ENCODE measurements around the gene OPCML.

- TF ChIP-seq, protein P1, sequence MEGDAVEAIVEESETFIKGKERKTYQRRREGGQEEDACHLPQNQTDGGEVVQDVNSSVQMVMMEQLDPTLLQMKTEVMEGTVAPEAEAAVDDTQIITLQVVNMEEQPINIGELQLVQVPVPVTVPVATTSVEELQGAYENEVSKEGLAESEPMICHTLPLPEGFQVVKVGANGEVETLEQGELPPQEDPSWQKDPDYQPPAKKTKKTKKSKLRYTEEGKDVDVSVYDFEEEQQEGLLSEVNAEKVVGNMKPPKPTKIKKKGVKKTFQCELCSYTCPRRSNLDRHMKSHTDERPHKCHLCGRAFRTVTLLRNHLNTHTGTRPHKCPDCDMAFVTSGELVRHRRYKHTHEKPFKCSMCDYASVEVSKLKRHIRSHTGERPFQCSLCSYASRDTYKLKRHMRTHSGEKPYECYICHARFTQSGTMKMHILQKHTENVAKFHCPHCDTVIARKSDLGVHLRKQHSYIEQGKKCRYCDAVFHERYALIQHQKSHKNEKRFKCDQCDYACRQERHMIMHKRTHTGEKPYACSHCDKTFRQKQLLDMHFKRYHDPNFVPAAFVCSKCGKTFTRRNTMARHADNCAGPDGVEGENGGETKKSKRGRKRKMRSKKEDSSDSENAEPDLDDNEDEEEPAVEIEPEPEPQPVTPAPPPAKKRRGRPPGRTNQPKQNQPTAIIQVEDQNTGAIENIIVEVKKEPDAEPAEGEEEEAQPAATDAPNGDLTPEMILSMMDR (IDR thresholded peaks at IDR 0.05) = no peak
- no peak for TF ChIP-seq POLR2A (IDR thresholded peaks at IDR 0.05; ENCODE audit: low read depth)
Measured at GRCh38 chr11:133224271-133224670, 308.0 kb downstream of the OPCML start.

Measured in esophagus muscularis mucosa (tissue), 3 donors.